G401 (cell line): ENCODE measurements around the gene DLG4. TPM values are rescaled to one million over a fixed set of nuclear protein-coding genes. Genes with fewer than 3 reads are reported as not detected.

Source experiments
- DNase-seq: peaks from one replicate; pipeline ENCODE4 v3.0.0-alpha.2; 2015; ENCODE audit warnings: low spot score
- in situ Hi-C: cut with HindIII; loops from 2 replicates; pipeline ENCODE4 v1.10.0; 2016; ENCODE audit warnings: low sequenced_read_pairs, mixed read lengths
- total RNA-seq: library from RNA; depleted of rRNA; stranded (reverse); fragments of >200 nt; shearing (Covaris generic); gene quantifications from 2 replicates; pipeline ENCODE4 v1.2.3, GENCODE V29; 2014; rRNA removed

The DLG4 gene
- total RNA-seq: 15.5 and 18.8 TPM in 2 replicates

GRCh38 chr17:7219812-7220592 is at the start of gene DLG4, which contains the start of gene ACADVL:
Gene DLG4 (minus strand): TSS chr17:7219836.
Gene ACADVL (plus strand): TSS chr17:7219938. CDS start chr17:7219985, 47 bp downstream.
- peak; percentile 88 for DNase-seq
- in situ Hi-C loops: loop anchor here (10.0 kb wide), 1 partner anchor 105 kb away; the partner anchor contains the start of gene NEURL4

GRCh38 chr17:7266784-7267183 is 47.1 kb upstream of the DLG4 start:
- in situ Hi-C loops: no loop called here
- DNase-seq: no peak

DNA sequence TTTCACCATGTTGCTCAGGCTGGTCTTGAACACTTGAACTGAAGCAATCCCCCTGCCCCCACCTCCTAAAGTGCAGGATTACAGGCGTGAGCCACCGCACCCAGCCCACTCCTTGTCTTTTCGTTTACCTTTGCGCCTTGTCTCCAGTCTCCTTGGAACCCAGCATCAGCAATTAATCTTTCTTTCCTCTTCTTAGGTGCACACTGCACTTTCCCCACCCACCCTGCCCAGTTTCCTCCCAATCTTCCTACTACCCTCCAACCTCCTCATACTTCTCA is 44.1 kb upstream of the DLG4 start:
- no peak for DNase-seq
- in situ Hi-C loops: no loop called here

DNA sequence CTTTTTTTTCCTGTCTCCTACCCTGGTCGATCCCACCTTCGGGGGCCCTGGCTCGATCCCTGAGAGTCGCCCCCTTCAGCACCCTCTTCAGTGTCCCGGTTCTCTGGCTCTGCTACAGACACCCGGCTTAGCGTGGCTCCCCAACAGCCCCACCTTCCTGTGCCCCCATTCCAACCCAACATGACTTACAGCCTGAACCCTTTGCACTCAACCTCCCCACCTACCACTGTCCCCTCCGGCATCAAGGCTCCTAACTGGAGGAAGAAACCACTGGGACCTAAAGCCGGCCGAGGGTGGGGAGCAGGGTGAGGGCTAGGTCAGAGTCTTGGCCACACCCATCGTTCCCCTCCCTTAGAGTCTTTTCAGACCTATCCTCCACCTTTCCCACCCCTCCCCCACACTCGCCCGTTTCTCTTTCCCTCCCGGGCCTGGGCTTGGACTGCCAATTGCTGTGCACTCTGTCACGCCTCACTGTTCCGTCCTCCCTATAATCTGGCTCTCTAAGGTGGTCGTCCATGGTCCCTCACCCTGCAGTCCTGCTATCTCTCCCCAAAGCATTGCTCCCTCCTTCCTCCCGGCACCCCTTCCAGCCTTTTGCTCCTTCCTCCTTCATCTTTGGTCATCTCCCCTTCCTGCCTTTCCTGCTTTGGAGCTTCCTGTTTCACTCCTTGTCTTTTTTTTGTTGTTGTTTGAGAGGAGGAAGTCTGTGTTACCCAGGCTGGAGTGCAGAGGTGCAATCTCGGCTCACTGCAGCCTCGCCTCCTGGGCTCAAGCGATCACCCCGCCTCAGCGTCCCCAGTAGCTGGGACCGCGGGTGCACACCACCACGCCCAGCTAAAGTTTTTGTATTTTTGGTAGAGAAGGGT is 43.5 kb upstream of the DLG4 start:
- DNase-seq: no peak
- in situ Hi-C loops: no loop called here

- DNase-seq: no peak
- in situ Hi-C loops: no loop called here
Measured at GRCh38 chr17:7262192-7262934, 42.7 kb upstream of the DLG4 start, which contains the start of gene CLDN7. Gene CLDN7 (minus strand): TSS chr17:7262478. CDS start chr17:7262043, 435 bp downstream.

GRCh38 chr17:7261379-7262191 is 41.9 kb upstream of the DLG4 start:
- in situ Hi-C loops: no loop called here
- no peak for DNase-seq

DNA sequence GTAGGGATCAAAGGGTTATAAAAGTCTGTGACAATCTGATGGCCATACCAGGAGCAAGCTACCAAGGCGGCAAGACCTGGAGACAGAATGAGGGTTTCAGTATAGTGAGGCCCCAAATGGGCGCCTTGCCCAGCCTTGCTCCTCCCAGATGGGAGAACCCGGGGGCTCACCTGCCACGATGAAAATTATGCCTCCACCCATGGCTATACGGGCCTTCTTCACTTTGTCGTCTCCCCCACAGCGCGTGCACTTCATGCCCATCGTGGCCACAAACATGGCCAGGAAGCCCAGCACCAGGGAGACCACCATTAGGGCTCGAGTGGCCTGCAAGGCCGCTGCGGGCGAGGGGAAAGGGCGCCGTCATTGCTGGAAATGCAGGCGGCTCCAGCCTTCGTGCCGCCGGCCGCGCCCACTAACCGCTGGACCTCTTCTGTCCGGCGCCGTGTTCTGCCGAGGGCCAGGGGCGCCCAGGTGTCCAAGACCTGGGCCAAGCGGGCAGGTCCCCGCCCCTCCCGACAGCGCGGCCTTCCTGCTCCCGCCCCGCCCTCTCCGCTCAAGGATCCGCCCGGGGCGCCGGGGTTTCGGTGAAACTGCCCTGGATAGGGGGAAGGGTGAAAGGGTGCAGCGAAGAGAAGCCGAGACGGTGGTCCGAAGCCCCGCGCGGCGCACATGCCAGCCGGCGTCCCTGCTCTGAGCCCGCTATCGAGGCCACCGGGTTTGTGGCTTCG is 41.2 kb upstream of the DLG4 start:
- no peak for DNase-seq
- in situ Hi-C loops: no loop called here

DNA sequence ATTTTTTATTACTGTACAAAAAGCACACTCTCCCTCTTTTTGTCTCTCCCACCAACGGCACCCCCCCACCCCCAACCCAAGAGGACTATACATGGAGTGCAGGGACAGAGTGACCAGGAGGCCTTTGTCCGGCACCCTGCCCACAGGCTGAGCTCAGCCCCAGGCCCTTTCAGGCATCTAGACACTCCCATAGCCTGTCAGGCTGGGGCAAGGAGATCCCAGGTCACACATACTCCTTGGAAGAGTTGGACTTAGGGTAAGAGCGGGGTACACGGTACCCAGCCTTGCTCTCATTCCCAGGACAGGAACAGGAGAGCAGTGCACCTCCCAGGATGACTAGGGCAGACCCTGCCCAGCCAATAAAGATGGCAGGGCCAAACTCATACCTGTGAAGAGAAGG is 40.5 kb upstream of the DLG4 start:
- DNase-seq: no peak
- in situ Hi-C loops: no loop called here

GRCh38 chr17:7259555-7259889 is 39.9 kb upstream of the DLG4 start:
- DNase-seq: no peak
- in situ Hi-C loops: no loop called here

DNA sequence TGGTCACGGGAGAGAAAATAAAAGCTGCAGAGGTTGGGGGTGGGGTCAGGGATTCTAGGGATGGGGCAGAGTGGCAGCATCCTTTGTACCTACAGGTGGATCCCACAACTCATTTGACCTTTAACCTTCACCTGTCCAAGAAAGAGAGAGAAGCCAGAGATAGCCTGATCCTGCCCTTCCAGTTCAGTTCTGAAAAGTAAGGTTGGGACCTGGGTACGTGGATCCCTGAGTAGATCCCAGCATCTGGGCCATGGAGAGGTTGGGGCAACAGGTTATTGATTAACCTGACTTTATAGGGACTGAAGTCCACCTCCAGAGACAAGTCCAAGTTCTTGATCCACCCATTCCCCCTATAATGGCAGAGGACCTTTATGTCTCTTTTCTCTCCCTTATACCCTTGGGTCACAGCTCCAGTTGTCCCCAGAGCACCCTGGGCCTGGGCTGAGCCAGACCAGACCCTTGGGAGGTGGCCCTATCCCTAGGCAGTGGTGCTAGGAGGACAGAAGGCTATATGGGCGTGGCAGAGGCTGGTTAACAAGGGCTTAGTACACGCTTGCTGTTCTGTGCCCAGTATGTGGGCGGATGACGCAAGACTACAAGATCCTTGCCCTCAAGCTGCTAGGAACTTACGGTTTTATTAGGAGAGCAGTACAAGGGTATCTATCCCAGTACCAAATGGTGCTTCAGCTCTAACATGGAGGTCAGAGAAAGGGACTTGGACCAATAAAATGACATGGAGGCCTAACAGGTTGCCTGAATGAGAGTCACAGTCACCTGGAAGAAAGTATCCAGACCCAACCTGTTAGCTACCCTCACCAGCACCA is 39.3 kb upstream of the DLG4 start:
- in situ Hi-C loops: no loop called here
- no peak for DNase-seq

DNA sequence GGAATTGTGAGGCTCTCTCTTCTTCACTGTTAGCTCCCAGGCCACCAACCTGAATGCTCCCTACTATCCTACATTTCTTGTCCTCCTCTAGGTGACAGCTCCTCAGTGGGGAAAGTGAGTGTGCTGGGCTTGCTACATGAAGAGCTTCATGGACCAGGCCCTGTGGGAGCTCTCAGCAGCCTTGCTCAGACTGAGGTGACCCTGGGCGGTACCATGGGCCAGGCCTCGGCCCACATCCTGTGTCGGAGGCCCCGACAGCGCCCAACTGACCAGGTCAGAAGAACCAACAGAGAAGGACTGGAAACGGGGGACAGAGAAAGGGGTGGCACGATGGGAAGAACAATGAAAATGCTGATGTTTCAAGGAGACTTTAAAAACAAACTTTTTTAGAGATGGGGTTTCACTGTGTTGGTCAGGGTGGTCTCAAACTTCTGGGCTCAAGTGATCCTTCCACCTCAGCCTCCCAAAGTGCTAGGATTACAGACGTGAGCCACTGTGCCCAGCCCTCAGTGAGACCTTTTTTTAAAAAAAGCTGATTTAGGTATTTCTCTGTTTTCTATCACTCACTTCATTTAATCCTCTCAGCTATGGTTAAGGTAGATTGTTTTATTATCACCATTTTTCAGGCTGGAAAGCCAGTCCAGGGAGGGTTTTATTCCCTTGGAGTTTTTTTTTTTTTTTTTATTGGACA is 37.3 kb upstream of the DLG4 start:
- in situ Hi-C loops: no loop called here
- DNase-seq: no peak

- no peak for DNase-seq
- in situ Hi-C loops: no loop called here
Measured at GRCh38 chr17:7254511-7254910, 34.9 kb upstream of the DLG4 start.

- in situ Hi-C loops: no loop called here
- DNase-seq: no peak
Measured at GRCh38 chr17:7253082-7253481, 33.4 kb upstream of the DLG4 start.

- peak; percentile 93 for DNase-seq
- in situ Hi-C loops: no loop called here
Measured at GRCh38 chr17:7252176-7253043, 32.8 kb upstream of the DLG4 start, which contains the start of gene ELP5. Gene ELP5 (plus strand): TSS chr17:7252215. CDS start chr17:7252551, 336 bp downstream.

DNA sequence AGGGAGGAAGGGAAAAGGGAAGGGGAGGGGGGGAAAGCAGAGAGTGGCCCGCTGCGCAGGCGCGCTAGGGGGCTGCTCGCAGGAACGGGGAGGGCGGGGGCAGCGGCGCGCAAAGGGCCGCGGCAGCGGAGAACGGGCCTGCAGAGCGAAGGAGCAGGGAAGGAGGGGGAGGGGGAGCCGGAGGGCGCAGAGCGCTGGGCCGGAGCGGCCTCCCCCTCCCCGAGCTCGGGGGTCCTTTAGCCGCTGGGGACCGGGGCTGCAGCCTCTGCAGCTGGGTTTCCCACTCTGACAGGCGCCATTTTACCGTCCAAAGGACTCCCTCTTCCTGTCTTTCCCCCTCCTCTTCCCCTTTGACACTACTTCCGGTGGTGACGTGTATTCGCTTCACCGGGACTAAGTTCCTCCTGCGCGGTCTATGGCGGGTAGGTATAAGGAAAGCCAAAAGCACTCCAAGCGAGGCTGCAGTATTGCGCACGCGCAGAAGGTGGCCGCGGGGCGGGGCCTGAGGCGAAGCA is 32.1 kb upstream of the DLG4 start, which contains the start of gene CTDNEP1:
Gene CTDNEP1 (minus strand): TSS at position 74 of the 515 bp plus-strand sequence. CDS start 438 bp downstream, outside the sequence.
- in situ Hi-C loops: no loop called here

More for the DNA sequence above, 32.1 kb upstream of the DLG4 start, which contains the start of gene CTDNEP1:
- peak; percentile 100 for DNase-seq
